BE2C (cell line): ENCODE data around the gene SERPINI1.

Experiments
- DNase-seq: peaks from one replicate; pipeline ENCODE4 v3.0.0-alpha.2; 2020
- H3K27me3 ChIP-seq: fragments of 250-450 bp; sonication (Bioruptor Pico); 2 replicates; pipeline ENCODE4 v1.5.1; 2020; ENCODE audit warnings: mild to moderate bottlenecking
- H3K36me3 ChIP-seq: fragments of 250-450 bp; sonication (Bioruptor Pico); 2 replicates; pipeline ENCODE4 v1.5.1; 2020; ENCODE audit warnings: mild to moderate bottlenecking
- H3K4me1 ChIP-seq: fragments of 250-450 bp; sonication (Bioruptor Pico); 2 replicates; pipeline ENCODE4 v1.5.1; 2020
- H3K4me3 ChIP-seq: 2 replicates; pipeline ENCODE4 v1.5.1; 2011; ENCODE audit warnings: low read depth, low read length
- H3K9me3 ChIP-seq: fragments of 250-450 bp; sonication (Bioruptor Pico); 2 replicates; pipeline ENCODE4 v1.5.1; 2020
- CTCF ChIP-seq: IDR thresholded peaks from 2 replicates; pipeline ENCODE4 v1.5.1; 2012; ENCODE audit warnings: mild to moderate bottlenecking, low read depth, low read length

SERPINI1 gene

GRCh38 chr3:167729591-167729990 is 5.9 kb upstream of the SERPINI1 start:
- Histone ChIP-seq H3K4me3 (no peak overlapping the region), H3K4me1 (no peaks in the 10 kb centered on the region), H3K27me3 (no peaks in the 10 kb centered on the region), H3K9me3 (no peaks in the 10 kb centered on the region), H3K36me3 (no peaks in the 10 kb centered on the region)
- no peak for TF ChIP-seq CTCF
- DNase-seq, result no peak

GRCh38 chr3:167731393-167731792 is 4.1 kb upstream of the SERPINI1 start:
- H3K27me3 ChIP-seq, result peaks cover 4% of the 10 kb centered on the region
- TF ChIP-seq CTCF, result no peak
- H3K9me3 ChIP-seq, result no peaks in the 10 kb centered on the region
- no peaks in the 10 kb centered on the region for H3K36me3 ChIP-seq
- no peak overlapping the region for H3K4me3 ChIP-seq
- no peaks in the 10 kb centered on the region for H3K4me1 ChIP-seq
- DNase-seq, result no peak

GRCh38 chr3:167732313-167733065 is 3.0 kb upstream of the SERPINI1 start:
- no peak for TF ChIP-seq CTCF
- H3K4me3 ChIP-seq, result no peak overlapping the region
- H3K4me1 ChIP-seq, result no peaks in the 10 kb centered on the region

GRCh38 chr3:167733961-167734497 is 1.5 kb upstream of the SERPINI1 start:
- H3K4me3 ChIP-seq, result peak overlapping the region; percentile 83
- peaks cover 8% of the 10 kb centered on the region for H3K27me3 ChIP-seq
- no peak for TF ChIP-seq CTCF
- H3K36me3 ChIP-seq, result no peaks in the 10 kb centered on the region
- no peaks in the 10 kb centered on the region for H3K9me3 ChIP-seq
- no peak for DNase-seq
- no peaks in the 10 kb centered on the region for H3K4me1 ChIP-seq

More at GRCh38 chr3:167732313-167733065, 3.0 kb upstream of the SERPINI1 start:
- peaks cover 8% of the 10 kb centered on the region for H3K27me3 ChIP-seq
- DNase-seq, result no peak
- no peaks in the 10 kb centered on the region for H3K36me3 ChIP-seq
- H3K9me3 ChIP-seq, result no peaks in the 10 kb centered on the region

- Histone ChIP-seq H3K9me3 (no peaks in the 10 kb centered on the region), H3K27me3 (peaks cover 8% of the 10 kb centered on the region), H3K4me3 (peak within 1 kb of the TSS; percentile 83), H3K4me1 (no peaks in the 10 kb centered on the region), H3K36me3 (no peaks in the 10 kb centered on the region)
- no peak for TF ChIP-seq CTCF
- peak; percentile 98 for DNase-seq
Measured at GRCh38 chr3:167734498-167735232, 856 bp upstream of the SERPINI1 start, which contains the start of gene PDCD10. TSS of gene PDCD10 (minus strand) at chr3:167734892. CDS start at chr3:167720157, 14,735 bp downstream.
